Central memory CD8-positive, alpha-beta T cell (primary cell): ENCODE results near the gene OR1J4.

Experiments used
- ATAC-seq: fragments of 150-1000 bp; cut with Tn5 transposase; replicated peaks from 2 replicates; pipeline ENCODE4 v1.10.0; 2022; ENCODE audit warnings: mild to moderate bottlenecking, moderate FRiP score, moderate number of reproducible peaks; ENCODE audit not compliant: poor library complexity, severe bottlenecking; ENCODE audit errors: extremely low read depth
- DNase-seq, 2 donors: peaks; one replicate each; pipeline ENCODE4 v3.0.0; 2021; ENCODE audit warnings: low spot score in 2 of 2
- H3K27ac Mint-ChIP-seq: one replicate; pipeline ENCODE4 v1.8.0; 2022; ENCODE audit warnings: low read depth, mild to moderate bottlenecking, moderate library complexity, mixed read lengths
- H3K27me3 Mint-ChIP-seq: one replicate; pipeline ENCODE4 v1.8.0; 2022; ENCODE audit warnings: mixed read lengths
- H3K36me3 Mint-ChIP-seq: one replicate; pipeline ENCODE4 v1.8.0; 2022; ENCODE audit warnings: mild to moderate bottlenecking, moderate library complexity, mixed read lengths; ENCODE audit not compliant: insufficient read depth
- H3K4me1 Mint-ChIP-seq: one replicate; pipeline ENCODE4 v1.8.0; 2022; ENCODE audit warnings: mixed read lengths
- H3K4me3 Mint-ChIP-seq: one replicate; pipeline ENCODE4 v1.8.0; 2022; ENCODE audit warnings: mild to moderate bottlenecking, moderate library complexity, mixed read lengths
- H3K9me3 Mint-ChIP-seq: one replicate; pipeline ENCODE4 v1.8.0; 2022; ENCODE audit warnings: mixed read lengths

OR1J4 gene, protein sequence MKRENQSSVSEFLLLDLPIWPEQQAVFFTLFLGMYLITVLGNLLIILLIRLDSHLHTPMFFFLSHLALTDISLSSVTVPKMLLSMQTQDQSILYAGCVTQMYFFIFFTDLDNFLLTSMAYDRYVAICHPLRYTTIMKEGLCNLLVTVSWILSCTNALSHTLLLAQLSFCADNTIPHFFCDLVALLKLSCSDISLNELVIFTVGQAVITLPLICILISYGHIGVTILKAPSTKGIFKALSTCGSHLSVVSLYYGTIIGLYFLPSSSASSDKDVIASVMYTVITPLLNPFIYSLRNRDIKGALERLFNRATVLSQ

DNA sequence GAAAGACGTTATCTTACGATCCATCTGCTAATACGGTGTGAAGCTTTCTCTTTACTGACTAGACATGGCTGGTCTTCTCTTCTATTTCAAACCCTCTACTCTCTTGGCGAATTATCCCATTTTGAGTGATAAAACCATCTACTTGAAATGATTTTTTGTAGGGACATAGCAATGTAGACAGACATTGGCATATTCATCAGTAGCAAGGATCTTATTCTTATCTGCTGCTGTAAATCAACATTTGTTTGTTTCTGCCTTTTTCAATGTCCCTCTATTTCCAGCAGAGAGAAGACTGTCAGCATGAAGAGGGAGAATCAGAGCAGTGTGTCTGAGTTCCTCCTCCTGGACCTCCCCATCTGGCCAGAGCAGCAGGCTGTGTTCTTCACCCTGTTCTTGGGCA, at the start of gene OR1J4:
TSS of gene OR1J4 (plus strand) at position 301 of the 400 bp plus-strand sequence. CDS start at position 301, 0 bp downstream.
- Mint-ChIP-seq H3K27me3 (peaks cover 13% of the 10 kb centered on the region), H3K9me3 (no peaks in the 10 kb centered on the region), H3K36me3 (peaks cover 2% of the 10 kb centered on the region), H3K4me1 (no peaks in the 10 kb centered on the region), H3K27ac (no peak within 1 kb of the TSS), H3K4me3 (no peak within 1 kb of the TSS)
- ATAC-seq: no peak
- DNase-seq: no peak

DNA sequence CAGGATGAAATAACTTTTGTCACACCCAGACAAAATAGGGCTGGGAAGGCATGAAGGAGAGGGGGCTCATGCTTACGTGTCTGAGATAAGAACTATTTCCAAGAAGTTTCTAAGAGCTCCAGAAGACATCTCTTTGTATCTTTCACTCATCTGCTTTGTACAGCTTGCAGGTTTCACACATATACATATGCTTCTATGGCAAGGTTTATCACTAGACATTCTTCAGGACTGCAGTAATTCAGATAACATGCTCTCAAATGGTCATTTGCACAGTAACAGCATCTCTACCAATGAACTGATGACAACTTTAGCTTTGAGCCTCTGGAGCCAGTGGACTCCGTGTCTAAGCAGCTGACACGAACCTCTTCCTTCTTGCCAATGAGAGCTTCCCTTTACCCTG, 44.4 kb upstream of the OR1J4 start:
- ATAC-seq (no peak), DNase-seq (no peak)
- H3K36me3 Mint-ChIP-seq: no peaks in the 10 kb centered on the region
- H3K27me3 Mint-ChIP-seq: peaks cover 68% of the 10 kb centered on the region
- H3K9me3 Mint-ChIP-seq: no peaks in the 10 kb centered on the region
- H3K27ac Mint-ChIP-seq: no peak overlapping the region
- no peaks in the 10 kb centered on the region for H3K4me1 Mint-ChIP-seq
- no peak overlapping the region for H3K4me3 Mint-ChIP-seq

DNA sequence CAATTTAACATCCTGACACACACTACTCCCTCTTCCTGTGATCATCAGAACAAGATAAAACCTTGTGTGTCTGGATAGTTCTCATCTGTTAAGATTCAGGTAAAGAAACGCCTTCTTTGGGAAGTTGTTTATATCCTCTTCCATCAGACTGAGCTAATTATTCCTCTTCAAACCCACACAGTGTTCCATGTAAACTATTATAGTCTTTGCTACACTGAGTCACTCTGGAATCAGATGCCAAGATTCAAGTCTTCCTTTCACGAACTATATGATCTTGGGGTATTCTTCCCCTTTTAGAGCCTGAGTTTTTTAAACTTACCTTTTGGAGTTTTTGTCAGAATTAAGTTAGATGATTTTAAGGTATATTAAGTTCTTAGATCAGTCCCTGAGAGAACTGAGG, 43.2 kb upstream of the OR1J4 start:
- DNase-seq (no peak), ATAC-seq (no peak)
- H3K27ac Mint-ChIP-seq: no peak overlapping the region
- no peaks in the 10 kb centered on the region for H3K4me1 Mint-ChIP-seq
- H3K27me3 Mint-ChIP-seq: peaks cover 65% of the 10 kb centered on the region
- H3K36me3 Mint-ChIP-seq: no peaks in the 10 kb centered on the region
- no peak overlapping the region for H3K4me3 Mint-ChIP-seq
- no peaks in the 10 kb centered on the region for H3K9me3 Mint-ChIP-seq

DNA sequence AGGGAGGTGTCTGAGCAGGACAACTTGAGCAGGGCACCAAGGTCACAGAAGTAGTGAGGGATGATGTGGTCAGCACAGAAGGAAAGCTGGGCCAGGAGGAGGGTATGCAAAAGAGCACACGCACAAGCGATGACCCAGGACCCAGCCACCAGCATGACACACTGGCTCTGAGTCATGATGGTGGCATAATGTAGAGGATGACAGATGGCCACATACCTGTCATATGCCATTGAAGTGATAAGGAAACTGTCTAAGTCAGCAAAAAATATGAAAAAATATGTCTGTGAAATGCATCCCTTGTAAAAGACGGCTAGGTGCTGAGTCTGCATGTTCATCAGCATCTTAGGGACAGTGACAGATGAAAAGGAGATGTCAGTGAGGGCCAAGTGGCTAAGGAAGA, 41.6 kb upstream of the OR1J4 start:
- ATAC-seq: no peak
- Mint-ChIP-seq H3K27ac (no peak overlapping the region), H3K36me3 (peaks cover 2% of the 10 kb centered on the region), H3K4me1 (no peaks in the 10 kb centered on the region), H3K4me3 (no peak overlapping the region), H3K9me3 (no peaks in the 10 kb centered on the region), H3K27me3 (peaks cover 78% of the 10 kb centered on the region)
- DNase-seq: no peak

DNA sequence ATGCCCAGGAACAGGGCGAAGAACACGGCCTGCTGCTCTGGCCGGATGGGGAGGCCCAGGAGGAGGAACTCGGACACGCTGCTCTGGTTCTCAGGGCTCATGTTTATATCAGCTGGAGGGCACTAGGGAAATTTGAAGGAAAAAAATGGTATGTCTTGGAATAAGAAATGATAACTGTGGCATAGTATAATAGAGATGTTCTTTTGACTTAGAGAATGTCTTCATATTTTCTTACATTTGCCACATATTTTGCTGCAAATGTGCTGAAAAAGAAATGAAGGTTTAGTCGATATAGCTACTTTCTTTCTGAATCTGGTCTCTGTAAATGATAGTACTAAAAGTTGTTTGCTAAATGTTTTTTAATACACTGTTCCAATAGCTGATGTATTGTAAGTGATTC, 41.1 kb upstream of the OR1J4 start, which contains the start of gene OR1J1:
TSS of gene OR1J1 (minus strand) at position 101 of the 400 bp plus-strand sequence. CDS start at position 101, 0 bp downstream.
- no peaks in the 10 kb centered on the region for H3K9me3 Mint-ChIP-seq
- H3K27ac Mint-ChIP-seq: no peak within 1 kb of the TSS
- no peaks in the 10 kb centered on the region for H3K4me1 Mint-ChIP-seq
- ATAC-seq (no peak), DNase-seq (no peak)
- H3K27me3 Mint-ChIP-seq: peaks cover 76% of the 10 kb centered on the region
- no peak within 1 kb of the TSS for H3K4me3 Mint-ChIP-seq
- peaks cover 2% of the 10 kb centered on the region for H3K36me3 Mint-ChIP-seq

DNA sequence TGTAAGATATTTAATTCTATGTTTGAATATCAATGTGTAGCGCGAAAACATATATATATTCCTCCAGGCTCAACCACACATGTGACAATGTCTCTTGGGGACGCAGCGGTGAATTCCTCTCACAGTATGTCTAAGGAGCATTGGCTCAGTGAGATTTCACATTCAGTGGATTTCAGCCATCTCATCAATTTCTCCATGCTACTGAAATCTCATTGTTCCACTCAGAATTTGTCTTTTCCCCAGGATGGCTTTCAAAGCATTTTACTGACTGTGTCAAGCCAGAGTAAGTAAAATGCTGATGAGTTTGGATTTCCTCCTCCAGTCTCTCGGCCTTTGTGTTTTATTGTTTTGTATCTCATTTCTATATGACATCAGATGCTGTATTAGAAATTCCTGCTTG, 39.9 kb upstream of the OR1J4 start:
- Mint-ChIP-seq H3K4me3 (no peak overlapping the region), H3K4me1 (no peaks in the 10 kb centered on the region), H3K27ac (no peak overlapping the region), H3K9me3 (no peaks in the 10 kb centered on the region), H3K36me3 (peaks cover 2% of the 10 kb centered on the region), H3K27me3 (peaks cover 65% of the 10 kb centered on the region)
- ATAC-seq (no peak), DNase-seq (no peak)

DNA sequence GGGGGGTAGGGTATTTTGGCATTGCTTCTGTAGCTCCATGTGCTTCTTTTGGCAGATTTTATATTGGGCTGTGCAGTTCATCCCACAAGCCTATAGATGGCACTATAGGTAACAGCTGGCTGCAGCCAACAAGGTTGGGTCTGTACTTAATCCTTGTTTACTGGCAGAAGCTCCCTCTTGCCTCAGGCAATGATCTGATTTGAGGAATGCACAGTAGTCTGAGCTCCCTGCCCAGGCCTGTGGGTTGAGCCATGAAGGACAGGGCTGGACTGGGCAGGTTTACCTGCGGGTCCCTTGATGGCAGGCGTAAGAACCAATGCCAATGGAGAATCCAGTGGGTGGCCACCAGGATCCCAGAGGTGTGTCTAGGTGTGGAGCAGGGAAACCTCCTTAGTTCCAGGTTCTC, 20.1 kb upstream of the OR1J4 start:
- no peak for ATAC-seq
- no peak overlapping the region for H3K4me3 Mint-ChIP-seq
- H3K27ac Mint-ChIP-seq: no peak overlapping the region
- H3K9me3 Mint-ChIP-seq: no peaks in the 10 kb centered on the region
- peaks cover 57% of the 10 kb centered on the region for H3K27me3 Mint-ChIP-seq
- no peak for DNase-seq
- no peaks in the 10 kb centered on the region for H3K4me1 Mint-ChIP-seq
- no peaks in the 10 kb centered on the region for H3K36me3 Mint-ChIP-seq

DNA sequence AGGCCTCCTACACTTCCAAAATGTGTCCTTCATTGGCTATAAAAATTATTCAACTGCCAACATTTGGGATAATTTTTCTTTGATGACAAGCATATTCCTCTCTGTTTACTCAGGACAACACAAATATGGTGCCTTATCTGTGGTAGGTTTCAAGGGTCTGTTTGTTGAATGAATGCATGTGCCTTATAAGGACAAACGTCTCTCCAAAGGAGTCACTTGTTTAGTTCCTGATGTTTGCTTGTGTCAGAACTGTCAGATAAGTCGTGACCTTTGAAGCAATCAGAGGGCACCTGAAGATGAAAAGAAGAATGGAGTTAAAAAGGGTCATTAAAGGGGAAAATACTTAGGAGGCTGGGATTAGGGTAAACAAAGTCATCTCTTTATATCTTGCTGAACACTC, 12.0 kb upstream of the OR1J4 start:
- DNase-seq (no peak), ATAC-seq (no peak)
- H3K4me3 Mint-ChIP-seq: no peak overlapping the region
- no peaks in the 10 kb centered on the region for H3K36me3 Mint-ChIP-seq
- H3K27me3 Mint-ChIP-seq: peaks cover 40% of the 10 kb centered on the region
- no peak overlapping the region for H3K27ac Mint-ChIP-seq
- no peaks in the 10 kb centered on the region for H3K9me3 Mint-ChIP-seq
- H3K4me1 Mint-ChIP-seq: no peaks in the 10 kb centered on the region

DNA sequence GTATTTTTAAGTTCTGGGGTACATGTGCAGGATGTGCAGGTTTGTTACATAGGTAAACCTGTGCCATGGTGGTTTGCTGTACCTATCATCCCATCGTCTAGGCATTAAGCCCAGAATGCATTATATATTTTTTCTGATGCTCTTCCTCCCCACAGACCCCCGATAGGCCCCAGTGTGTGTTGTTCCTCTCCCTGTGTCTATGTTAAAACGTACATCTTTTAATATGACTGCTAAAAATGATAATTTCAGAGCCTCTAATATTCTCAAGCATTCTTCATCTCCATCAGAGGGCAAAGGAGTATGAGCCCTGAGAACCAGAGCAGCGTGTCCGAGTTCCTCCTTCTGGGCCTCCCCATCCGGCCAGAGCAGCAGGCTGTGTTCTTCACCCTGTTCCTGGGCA, 8.4 kb upstream of the OR1J4 start, which contains the start of gene OR1J2:
TSS of gene OR1J2 (plus strand) at position 301 of the 400 bp plus-strand sequence. CDS start at position 301, 0 bp downstream.
- DNase-seq (no peak), ATAC-seq (no peak)
- H3K4me1 Mint-ChIP-seq: no peaks in the 10 kb centered on the region
- H3K36me3 Mint-ChIP-seq: peaks cover 2% of the 10 kb centered on the region
- no peak within 1 kb of the TSS for H3K27ac Mint-ChIP-seq
- no peak within 1 kb of the TSS for H3K4me3 Mint-ChIP-seq
- H3K9me3 Mint-ChIP-seq: no peaks in the 10 kb centered on the region
- H3K27me3 Mint-ChIP-seq: peaks cover 40% of the 10 kb centered on the region

DNA sequence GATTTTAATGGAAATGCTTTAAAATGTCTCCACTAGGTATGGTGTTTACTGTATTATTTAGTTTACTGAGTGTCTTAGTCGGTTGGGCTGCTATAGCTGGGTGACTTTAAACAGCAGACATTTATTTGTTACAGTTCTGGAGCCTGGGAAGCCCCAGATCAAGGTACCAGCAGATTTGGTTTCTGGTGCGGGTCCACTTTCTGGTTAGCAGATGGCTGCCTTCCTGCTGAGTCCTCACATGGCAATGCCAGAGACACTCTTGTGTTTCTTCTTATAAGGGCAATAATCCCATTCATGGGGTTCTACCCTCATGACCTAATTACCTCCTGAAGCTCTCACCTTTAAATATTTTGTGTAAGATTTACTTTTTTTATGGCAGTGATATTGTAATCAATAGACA, 715 bp upstream of the OR1J4 start:
- H3K4me3 Mint-ChIP-seq: no peak overlapping the region
- H3K4me1 Mint-ChIP-seq: no peaks in the 10 kb centered on the region
- H3K27me3 Mint-ChIP-seq: peaks cover 7% of the 10 kb centered on the region
- ATAC-seq: no peak
- no peak for DNase-seq
- H3K9me3 Mint-ChIP-seq: no peaks in the 10 kb centered on the region
- H3K36me3 Mint-ChIP-seq: peaks cover 2% of the 10 kb centered on the region
- no peak overlapping the region for H3K27ac Mint-ChIP-seq

DNA sequence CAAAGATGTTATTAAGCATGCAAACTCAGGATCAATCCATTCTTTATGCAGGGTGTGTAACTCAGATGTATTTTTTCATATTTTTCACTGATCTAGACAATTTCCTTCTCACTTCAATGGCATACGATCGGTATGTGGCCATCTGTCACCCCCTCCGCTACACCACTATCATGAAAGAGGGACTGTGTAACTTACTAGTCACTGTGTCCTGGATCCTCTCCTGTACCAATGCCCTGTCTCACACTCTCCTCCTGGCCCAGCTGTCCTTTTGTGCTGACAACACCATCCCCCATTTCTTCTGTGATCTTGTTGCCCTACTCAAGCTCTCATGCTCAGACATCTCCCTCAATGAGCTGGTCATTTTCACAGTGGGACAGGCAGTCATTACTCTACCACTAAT, 435 bp downstream of the OR1J4 start:
- DNase-seq (no peak), ATAC-seq (no peak)
- Mint-ChIP-seq H3K4me1 (no peaks in the 10 kb centered on the region), H3K27me3 (peaks cover 14% of the 10 kb centered on the region), H3K4me3 (no peak overlapping the region), H3K9me3 (no peaks in the 10 kb centered on the region), H3K36me3 (peaks cover 2% of the 10 kb centered on the region), H3K27ac (no peak overlapping the region)

DNA sequence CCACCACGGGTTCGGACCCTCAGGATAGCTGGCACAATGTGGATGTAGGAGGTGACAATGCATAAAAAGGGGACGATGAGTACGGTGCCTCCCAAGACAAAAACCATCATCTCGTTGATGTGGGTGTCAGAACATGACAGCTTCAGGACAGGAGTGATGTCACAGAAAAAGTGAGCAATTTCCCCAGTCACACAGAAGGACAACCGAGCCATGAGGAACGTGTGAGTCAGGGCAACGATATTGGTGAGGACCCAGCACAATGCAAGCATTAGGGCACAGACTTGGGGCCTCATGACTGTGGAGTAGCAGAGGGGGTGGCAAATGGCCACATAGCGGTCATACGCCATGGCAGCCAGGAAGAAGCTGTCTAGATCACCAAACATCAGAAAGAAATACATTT, 7.7 kb downstream of the OR1J4 start:
- H3K36me3 Mint-ChIP-seq: no peaks in the 10 kb centered on the region
- no peak overlapping the region for H3K27ac Mint-ChIP-seq
- no peak for ATAC-seq
- DNase-seq: no peak
- H3K4me3 Mint-ChIP-seq: no peak overlapping the region
- no peaks in the 10 kb centered on the region for H3K9me3 Mint-ChIP-seq
- peaks cover 5% of the 10 kb centered on the region for H3K4me1 Mint-ChIP-seq
- peaks cover 35% of the 10 kb centered on the region for H3K27me3 Mint-ChIP-seq

DNA sequence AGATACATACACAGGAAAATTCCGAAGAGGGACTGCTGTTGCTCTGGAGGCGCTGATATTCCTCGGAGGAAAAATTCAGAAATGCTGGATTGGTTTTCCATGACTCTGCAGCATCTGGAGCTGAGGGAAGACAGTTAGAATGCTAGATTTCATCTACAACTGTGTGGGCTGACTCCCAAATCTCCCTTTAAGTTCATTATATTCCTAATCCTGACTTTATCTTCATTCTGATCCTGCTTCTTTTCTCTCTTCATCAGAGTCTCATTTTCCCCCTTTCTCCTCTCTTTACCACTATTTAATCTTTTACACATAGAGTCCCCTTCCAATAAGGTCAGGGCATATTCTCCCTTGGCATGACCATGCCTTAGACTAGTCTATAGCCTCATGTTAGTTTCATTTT, 8.3 kb downstream of the OR1J4 start, which contains the start of gene OR1N1:
TSS of gene OR1N1 (minus strand) at position 101 of the 400 bp plus-strand sequence. CDS start at position 101, 0 bp downstream.
- no peak for DNase-seq
- ATAC-seq: no peak
- Mint-ChIP-seq H3K27ac (no peak within 1 kb of the TSS), H3K27me3 (peaks cover 39% of the 10 kb centered on the region), H3K4me1 (peaks cover 5% of the 10 kb centered on the region), H3K9me3 (no peaks in the 10 kb centered on the region), H3K4me3 (no peak within 1 kb of the TSS), H3K36me3 (no peaks in the 10 kb centered on the region)
